SU-DHL-6 (cell line): ENCODE data around the gene ACY1.

Experiments used
- H2AFZ ChIP-seq: fragments of 200-600 bp; sonication (generic); 2 replicates; pipeline ENCODE4 v1.6.1; 2014; ENCODE audit warnings: low read depth, mild to moderate bottlenecking, moderate library complexity, mixed read lengths, antibody characterized with exemption, low read length; ENCODE audit not compliant: severe bottlenecking
- H3F3A ChIP-seq: fragments of 200-600 bp; shearing (Covaris generic); 2 replicates; pipeline ENCODE4 v1.6.0; 2016; ENCODE audit warnings: antibody characterized with exemption, mild to moderate bottlenecking; ENCODE audit not compliant: insufficient read depth
- H3K27ac ChIP-seq: fragments of 200-600 bp; sonication (generic); 2 replicates; pipeline ENCODE4 v1.5.1; 2016; ENCODE audit warnings: low read depth, mild to moderate bottlenecking, low read length, moderate library complexity, mixed read lengths
- H3K27me3 ChIP-seq: fragments of 200-600 bp; sonication (generic), shearing (Covaris generic); 2 replicates; pipeline ENCODE4 v1.6.0; 2014; ENCODE audit warnings: mild to moderate bottlenecking, low read length
- H3K36me3 ChIP-seq: fragments of 200-600 bp; sonication (generic); 2 replicates; pipeline ENCODE4 v1.6.1; 2014; ENCODE audit warnings: mild to moderate bottlenecking, low read length, mixed read lengths
- H3K4me2 ChIP-seq: fragments of 300-600, 200-600 bp; shearing (Covaris generic), sonication (generic); 2 replicates; pipeline ENCODE4 v1.6.0; 2014; ENCODE audit warnings: low read length, low read depth, mild to moderate bottlenecking; ENCODE audit not compliant: poor library complexity, severe bottlenecking
- H3K4me3 ChIP-seq: fragments of 200-600 bp; sonication (generic); 2 replicates; pipeline ENCODE4 v1.5.1; 2014; ENCODE audit warnings: antibody characterized with exemption, low read length, mild to moderate bottlenecking, mixed read lengths; ENCODE audit not compliant: insufficient read depth, poor library complexity, severe bottlenecking
- H3K79me2 ChIP-seq: fragments of 200-600 bp; sonication (generic); 2 replicates; pipeline ENCODE4 v1.6.1; 2014; ENCODE audit warnings: mild to moderate bottlenecking, low read length, moderate library complexity; ENCODE audit not compliant: insufficient read depth
- H3K9ac ChIP-seq: fragments of 200-600 bp; sonication (generic); 2 replicates; pipeline ENCODE4 v1.7.0; 2014; ENCODE audit warnings: mild to moderate bottlenecking, low read length
- H3K9me2 ChIP-seq: fragments of 200-600 bp; sonication (generic); replicated peaks from 2 replicates; pipeline ENCODE4 v1.6.1; 2014; ENCODE audit warnings: low read length; ENCODE audit not compliant: insufficient read depth
- H3K9me3 ChIP-seq: fragments of 200-600 bp; sonication (generic); 2 replicates; pipeline ENCODE4 v1.6.1; 2014; ENCODE audit warnings: low read length, mixed read lengths; ENCODE audit not compliant: insufficient read depth
- H4K20me1 ChIP-seq: fragments of 200-600 bp; sonication (generic); 2 replicates; pipeline ENCODE4 v1.6.1; 2014; ENCODE audit warnings: low read depth, mild to moderate bottlenecking, antibody characterized with exemption, low read length, moderate library complexity, mixed read lengths
- CTCF ChIP-seq: fragments of 200-600 bp; sonication (generic); IDR thresholded peaks from one replicate; pipeline ENCODE4 v1.5.1; 2017; ENCODE audit warnings: antibody characterized with exemption, mild to moderate bottlenecking, low read length, moderate library complexity; ENCODE audit not compliant: insufficient read depth, poor library complexity, severe bottlenecking
- EZH2phosphoT487 ChIP-seq: fragments of 200-600 bp; sonication (generic), shearing (Covaris generic); conservative IDR thresholded peaks from 2 replicates; pipeline ENCODE4 v1.6.1; 2018; ENCODE audit warnings: mild to moderate bottlenecking, antibody characterized with exemption, low read length, moderate library complexity, mixed read lengths

Gene ACY1

DNA sequence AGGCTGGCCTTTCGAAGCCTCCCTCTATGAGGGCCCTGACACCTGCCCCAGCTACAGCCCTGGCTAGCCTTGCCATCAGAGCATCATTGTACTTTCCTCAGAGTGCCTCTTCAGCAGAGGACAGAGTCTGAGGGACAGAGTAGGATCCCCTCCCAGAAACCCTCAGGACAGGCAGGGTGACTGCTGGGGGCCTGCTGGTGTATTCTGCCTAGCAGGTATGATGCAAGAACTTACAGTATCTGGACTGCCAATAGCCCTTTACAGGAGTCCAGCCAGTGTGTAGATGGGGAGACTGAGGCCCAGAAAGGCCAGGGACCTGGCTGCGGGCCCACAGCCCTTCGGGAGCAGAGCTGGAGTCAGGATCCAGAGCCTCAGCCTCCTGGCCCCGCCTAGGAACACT, 54.0 kb downstream of the ACY1 start:
- no peaks in the 10 kb centered on the region for H3K27me3 ChIP-seq
- no peaks in the 10 kb centered on the region for H4K20me1 ChIP-seq
- TF ChIP-seq CTCF (no peak), EZH2phosphoT487 (no peak)
- no peak overlapping the region for H3K9ac ChIP-seq
- H2AFZ ChIP-seq, result no peak overlapping the region
- H3K9me2 ChIP-seq, result no peaks in the 10 kb centered on the region
- no peaks in the 10 kb centered on the region for H3F3A ChIP-seq
- H3K36me3 ChIP-seq, result no peaks in the 10 kb centered on the region
- no peaks in the 10 kb centered on the region for H3K9me3 ChIP-seq
- H3K4me3 ChIP-seq, result no peak overlapping the region
- H3K79me2 ChIP-seq, result no peaks in the 10 kb centered on the region
- H3K4me2 ChIP-seq, result no peak overlapping the region
- H3K27ac ChIP-seq, result no peak overlapping the region

DNA sequence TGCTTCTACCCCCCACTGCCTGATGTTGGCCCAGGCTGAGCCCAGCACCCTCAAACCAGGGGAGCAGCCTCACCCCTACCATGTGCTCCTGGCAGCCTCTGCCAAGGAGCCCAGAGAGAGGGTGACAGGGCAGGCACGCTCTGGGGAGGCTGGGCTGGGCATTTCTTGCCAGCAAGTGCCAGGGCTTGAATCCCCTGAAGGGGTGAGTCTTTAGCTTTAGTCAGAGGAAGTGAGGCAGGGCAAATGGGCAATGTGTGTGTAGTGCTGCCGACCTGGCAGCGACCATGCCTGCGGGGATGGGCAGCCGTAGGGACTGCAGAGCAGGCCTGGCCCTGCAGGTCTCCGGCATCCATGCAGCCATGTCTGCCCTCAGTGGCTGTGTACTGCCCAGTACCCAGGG, 54.9 kb downstream of the ACY1 start:
- no peak overlapping the region for H2AFZ ChIP-seq

More for the DNA sequence above, 54.9 kb downstream of the ACY1 start:
- Histone ChIP-seq H3K9me2 (no peaks in the 10 kb centered on the region), H3K36me3 (no peaks in the 10 kb centered on the region), H3K9me3 (no peaks in the 10 kb centered on the region), H3K79me2 (no peaks in the 10 kb centered on the region), H4K20me1 (no peaks in the 10 kb centered on the region), H3K4me3 (no peak overlapping the region), H3K27ac (no peak overlapping the region), H3K9ac (no peak overlapping the region), H3F3A (no peaks in the 10 kb centered on the region), H3K27me3 (no peaks in the 10 kb centered on the region), H3K4me2 (no peak overlapping the region)
- TF ChIP-seq CTCF, result no peak
- TF ChIP-seq EZH2phosphoT487, result no peak
